Liver (tissue), 9 donors: Measurements from ENCODE around the gene ACTR3C. TPM values are rescaled to one million over a fixed set of nuclear protein-coding genes. Genes with fewer than 3 reads are reported as not detected.

ENCODE experiments used
- DNase-seq: peaks from one replicate; pipeline ENCODE4 v3.0.0-alpha.2; 2017; ENCODE audit warnings: low spot score
- H3K27ac ChIP-seq, 2 donors: one replicate each; pipeline ENCODE4 v1.7.0; 2013; ENCODE audit warnings: inconsistent platforms in 2 of 2, low read length in 2 of 2, control low read depth in 1 of 2, low read depth in 1 of 2, mild to moderate bottlenecking in 1 of 2
- H3K27me3 ChIP-seq, 4 donors: one replicate each; pipeline versions ENCODE4 v1.6.1 to v1.7.0; 2013; ENCODE audit warnings: low read length in 3 of 4, inconsistent platforms in 1 of 4, mild to moderate bottlenecking in 1 of 4, moderate library complexity in 1 of 4; ENCODE audit not compliant: control insufficient read depth in 4 of 4, insufficient read depth in 4 of 4
- H3K36me3 ChIP-seq, 4 donors: one replicate each; pipeline versions ENCODE4 v1.6.1 to v1.7.0; 2013; ENCODE audit warnings: low read length in 3 of 4, mild to moderate bottlenecking in 3 of 4, low read depth in 1 of 4, moderate library complexity in 1 of 4; ENCODE audit not compliant: control insufficient read depth in 4 of 4, insufficient read depth in 3 of 4
- H3K4me1 ChIP-seq, 4 donors: one replicate each; pipeline versions ENCODE4 v1.6.1 to v1.7.0; 2013; ENCODE audit warnings: low read length in 3 of 4, mild to moderate bottlenecking in 3 of 4, moderate library complexity in 1 of 4; ENCODE audit not compliant: control insufficient read depth in 4 of 4, insufficient read depth in 4 of 4
- H3K4me3 ChIP-seq, 3 donors: one replicate each; pipeline versions ENCODE4 v1.6.1 to v1.7.0; 2013; ENCODE audit warnings: low read length in 3 of 3, control low read depth in 1 of 3, low read depth in 1 of 3, mild to moderate bottlenecking in 1 of 3
- H3K9ac ChIP-seq, 2 donors: one replicate each; pipeline ENCODE4 v1.7.0; 2013; ENCODE audit warnings: low read length in 2 of 2, mild to moderate bottlenecking in 2 of 2, moderate library complexity in 2 of 2, control low read depth in 1 of 2, low read depth in 1 of 2
- H3K9me3 ChIP-seq, 4 donors: one replicate each; pipeline versions ENCODE4 v1.6.1 to v1.7.0; 2013; ENCODE audit warnings: low read length in 3 of 4; ENCODE audit not compliant: control insufficient read depth in 4 of 4
- FOXA1 ChIP-seq: IDR thresholded peaks from 2 replicates; pipeline ENCODE4 v1.6.1; 2016; ENCODE audit warnings: antibody characterized with exemption
- FOXA2 ChIP-seq: IDR thresholded peaks from 2 replicates; pipeline ENCODE4 v1.6.1; 2016; ENCODE audit warnings: antibody characterized with exemption
- GABPA ChIP-seq, 2 donors: IDR thresholded peaks in 1 of 2; conservative IDR thresholded peaks in 1 of 2; 2 replicates each; pipeline ENCODE4 v1.6.1; 2016; ENCODE audit warnings: antibody characterized with exemption in 2 of 2, mild to moderate bottlenecking in 1 of 2, moderate library complexity in 1 of 2
- HNF4A ChIP-seq, 2 donors: conservative IDR thresholded peaks; 2 replicates each; pipeline ENCODE4 v1.6.1; 2016; ENCODE audit warnings: antibody characterized with exemption in 2 of 2, mild to moderate bottlenecking in 2 of 2
- HNF4G ChIP-seq: IDR thresholded peaks from 2 replicates; pipeline ENCODE4 v1.6.1; 2016; ENCODE audit warnings: antibody characterized with exemption
- JUND ChIP-seq, 2 donors: IDR thresholded peaks; 2 replicates each; pipeline ENCODE4 v1.6.1; 2016; ENCODE audit warnings: antibody characterized with exemption in 2 of 2
- RAD21 ChIP-seq, 2 donors: IDR thresholded peaks; 2 replicates each; pipeline ENCODE4 v1.6.1; 2016; ENCODE audit warnings: antibody characterized with exemption in 2 of 2, mild to moderate bottlenecking in 2 of 2
- TAF1 ChIP-seq: conservative IDR thresholded peaks from 2 replicates; pipeline ENCODE4 v1.6.1; 2016; ENCODE audit warnings: antibody characterized with exemption, mild to moderate bottlenecking
- YY1 ChIP-seq: IDR thresholded peaks from 2 replicates; pipeline ENCODE4 v1.6.1; 2016; ENCODE audit warnings: antibody characterized with exemption, mild to moderate bottlenecking
- WGBS: extraction: QIAGEN DNeasy Blood & Tissue Kit; methylation state at CpG from one replicate; pipeline ENCODE4 v1.1.7; 2013; 5-methylcytosine and 5-hydroxymethylcytosine counted together
- polyA plus RNA-seq, 2 donors: library from polyadenylated mRNA; stranded (reverse) in 1 of 2; unstranded in 1 of 2; fragments of 200-250 nt in 1 of 2; fragments of >200 nt in 1 of 2; fragmentation: Nextera tagmentation in 1 of 2; extraction: Ambion mirVana in 1 of 2; gene quantifications; one replicate each; pipeline versions ENCODE4 v1.2.1 to v1.2.3, GENCODE V29; 2013 to 2015
- total RNA-seq, 2 donors: library from RNA; depleted of rRNA; stranded (reverse); fragments of >200 nt; gene quantifications; one replicate each; pipeline ENCODE4 v1.2.3, GENCODE V29; 2014
- TF ChIP-seq, protein P1 (sequence below): fragments of 150-350 bp; IDR thresholded peaks from 2 replicates; pipeline ENCODE4 v1.5.1; 2017; ENCODE audit warnings: improper control_type of control experiment, low read depth, low read length; ENCODE audit not compliant: missing input control
- TF ChIP-seq, protein P2 (sequence below): IDR thresholded peaks from 2 replicates; pipeline ENCODE4 v1.6.1; 2016; ENCODE audit warnings: antibody characterized with exemption
- TF ChIP-seq, protein P3 (sequence below): IDR thresholded peaks from 2 replicates; pipeline ENCODE4 v1.6.1; 2016; ENCODE audit warnings: antibody characterized with exemption
- TF ChIP-seq, protein P4 (sequence below): IDR thresholded peaks from 2 replicates; pipeline ENCODE4 v1.6.1; 2016; ENCODE audit warnings: antibody characterized with exemption, mild to moderate bottlenecking
- donor health status: healthy.
- donor health status: healthy.
- donor health status: healthy.
- donor health status: healthy.
- donor health status: healthy.

The ACTR3C gene
- total and polyA plus RNA-seq, 4 donors: 3.0 to 61.7 (median 28.3) TPM

DNA sequence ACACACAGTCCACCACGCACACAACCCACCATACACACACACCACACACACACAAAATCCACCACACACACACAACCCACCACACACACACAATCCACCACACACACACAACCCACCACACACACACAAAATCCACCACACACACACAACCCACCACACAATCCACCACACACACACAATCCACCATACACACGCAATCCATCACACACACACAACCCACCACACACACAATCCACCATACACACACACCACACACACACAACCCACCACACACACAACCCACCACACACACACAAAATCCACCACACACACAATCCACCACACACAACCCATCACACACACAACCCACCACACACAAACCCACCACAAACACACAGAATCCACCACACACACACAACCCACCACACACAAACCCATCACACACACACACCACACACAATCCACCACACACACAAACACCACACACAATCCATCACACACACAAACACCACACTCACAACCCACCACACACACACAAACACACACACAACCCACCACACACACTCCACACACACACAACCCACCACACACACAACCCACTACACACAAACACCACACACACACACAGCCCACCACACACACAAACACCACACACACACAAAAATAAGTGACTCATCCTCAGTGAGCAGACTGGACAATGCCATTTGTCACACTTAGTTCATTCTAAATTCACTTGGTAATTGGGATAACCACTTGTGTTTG is 36.4 kb upstream of the ACTR3C start:
- WGBS: 99% methylated on average over 2 of the region's 2 CpGs
- H3K27me3 ChIP-seq: no peaks in the 10 kb centered on the region
- no peak overlapping the region for H3K27ac ChIP-seq
- TF ChIP-seq HNF4G: no peak
- no peak for TF ChIP-seq RAD21 (IDR thresholded peaks at IDR 0.05)
- TF ChIP-seq TAF1: no peak
- no peak for TF ChIP-seq GABPA (IDR thresholded peaks at IDR 0.05 in 1 of 2, conservative IDR thresholded peaks at IDR 0.05 in 1 of 2)
- TF ChIP-seq YY1: no peak
- TF ChIP-seq, protein P1, sequence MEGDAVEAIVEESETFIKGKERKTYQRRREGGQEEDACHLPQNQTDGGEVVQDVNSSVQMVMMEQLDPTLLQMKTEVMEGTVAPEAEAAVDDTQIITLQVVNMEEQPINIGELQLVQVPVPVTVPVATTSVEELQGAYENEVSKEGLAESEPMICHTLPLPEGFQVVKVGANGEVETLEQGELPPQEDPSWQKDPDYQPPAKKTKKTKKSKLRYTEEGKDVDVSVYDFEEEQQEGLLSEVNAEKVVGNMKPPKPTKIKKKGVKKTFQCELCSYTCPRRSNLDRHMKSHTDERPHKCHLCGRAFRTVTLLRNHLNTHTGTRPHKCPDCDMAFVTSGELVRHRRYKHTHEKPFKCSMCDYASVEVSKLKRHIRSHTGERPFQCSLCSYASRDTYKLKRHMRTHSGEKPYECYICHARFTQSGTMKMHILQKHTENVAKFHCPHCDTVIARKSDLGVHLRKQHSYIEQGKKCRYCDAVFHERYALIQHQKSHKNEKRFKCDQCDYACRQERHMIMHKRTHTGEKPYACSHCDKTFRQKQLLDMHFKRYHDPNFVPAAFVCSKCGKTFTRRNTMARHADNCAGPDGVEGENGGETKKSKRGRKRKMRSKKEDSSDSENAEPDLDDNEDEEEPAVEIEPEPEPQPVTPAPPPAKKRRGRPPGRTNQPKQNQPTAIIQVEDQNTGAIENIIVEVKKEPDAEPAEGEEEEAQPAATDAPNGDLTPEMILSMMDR: no peak
- no peaks in the 10 kb centered on the region for H3K36me3 ChIP-seq
- H3K9ac ChIP-seq: no peak overlapping the region
- H3K4me3 ChIP-seq: no peak overlapping the region
- H3K4me1 ChIP-seq: peaks cover 0 to 20% (median 15%) of the 10 kb centered on the region in 4 donors
- no peak for DNase-seq
- no peaks in the 10 kb centered on the region for H3K9me3 ChIP-seq

DNA sequence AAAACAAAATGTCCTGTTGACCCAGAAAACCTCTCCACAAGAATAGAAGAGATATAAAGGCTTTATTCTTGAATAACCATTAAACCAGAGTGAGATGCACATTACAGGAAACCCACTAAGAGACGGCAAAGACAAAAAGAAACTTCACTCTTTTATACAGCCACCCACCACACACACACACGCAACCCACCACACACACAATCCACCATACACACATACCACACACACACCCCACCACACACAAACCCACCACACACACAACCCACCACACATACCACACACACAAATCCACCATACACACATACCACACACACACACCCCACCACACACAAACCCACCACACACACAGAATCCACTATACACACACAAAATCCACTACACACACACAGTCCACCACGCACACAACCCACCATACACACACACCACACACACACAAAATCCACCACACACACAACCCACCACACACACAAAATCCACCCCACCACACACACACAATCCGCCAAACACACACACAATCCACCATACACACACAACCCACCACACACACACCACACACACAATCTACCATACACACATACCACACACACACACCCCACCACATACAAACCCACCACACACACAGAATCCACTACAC is 35.8 kb upstream of the ACTR3C start:
- WGBS: 95% methylated on average over 4 of the region's 4 CpGs
- H3K4me3 ChIP-seq: no peak overlapping the region
- H3K4me1 ChIP-seq: peaks cover 0 to 26% (median 18%) of the 10 kb centered on the region in 4 donors
- DNase-seq: no peak
- no peak overlapping the region for H3K27ac ChIP-seq
- no peak overlapping the region for H3K9ac ChIP-seq
- H3K27me3 ChIP-seq: no peaks in the 10 kb centered on the region
- H3K9me3 ChIP-seq: no peaks in the 10 kb centered on the region
- no peak for TF ChIP-seq HNF4A (conservative IDR thresholded peaks at IDR 0.05)
- TF ChIP-seq, protein P2, sequence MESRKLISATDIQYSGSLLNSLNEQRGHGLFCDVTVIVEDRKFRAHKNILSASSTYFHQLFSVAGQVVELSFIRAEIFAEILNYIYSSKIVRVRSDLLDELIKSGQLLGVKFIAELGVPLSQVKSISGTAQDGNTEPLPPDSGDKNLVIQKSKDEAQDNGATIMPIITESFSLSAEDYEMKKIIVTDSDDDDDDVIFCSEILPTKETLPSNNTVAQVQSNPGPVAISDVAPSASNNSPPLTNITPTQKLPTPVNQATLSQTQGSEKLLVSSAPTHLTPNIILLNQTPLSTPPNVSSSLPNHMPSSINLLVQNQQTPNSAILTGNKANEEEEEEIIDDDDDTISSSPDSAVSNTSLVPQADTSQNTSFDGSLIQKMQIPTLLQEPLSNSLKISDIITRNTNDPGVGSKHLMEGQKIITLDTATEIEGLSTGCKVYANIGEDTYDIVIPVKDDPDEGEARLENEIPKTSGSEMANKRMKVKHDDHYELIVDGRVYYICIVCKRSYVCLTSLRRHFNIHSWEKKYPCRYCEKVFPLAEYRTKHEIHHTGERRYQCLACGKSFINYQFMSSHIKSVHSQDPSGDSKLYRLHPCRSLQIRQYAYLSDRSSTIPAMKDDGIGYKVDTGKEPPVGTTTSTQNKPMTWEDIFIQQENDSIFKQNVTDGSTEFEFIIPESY: no peak
- TF ChIP-seq FOXA2: no peak
- no peak for TF ChIP-seq JUND (IDR thresholded peaks at IDR 0.05)
- TF ChIP-seq, protein P3, sequence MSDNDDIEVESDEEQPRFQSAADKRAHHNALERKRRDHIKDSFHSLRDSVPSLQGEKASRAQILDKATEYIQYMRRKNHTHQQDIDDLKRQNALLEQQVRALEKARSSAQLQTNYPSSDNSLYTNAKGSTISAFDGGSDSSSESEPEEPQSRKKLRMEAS: no peak
- TF ChIP-seq, protein P1: no peak
- TF ChIP-seq, protein P4, sequence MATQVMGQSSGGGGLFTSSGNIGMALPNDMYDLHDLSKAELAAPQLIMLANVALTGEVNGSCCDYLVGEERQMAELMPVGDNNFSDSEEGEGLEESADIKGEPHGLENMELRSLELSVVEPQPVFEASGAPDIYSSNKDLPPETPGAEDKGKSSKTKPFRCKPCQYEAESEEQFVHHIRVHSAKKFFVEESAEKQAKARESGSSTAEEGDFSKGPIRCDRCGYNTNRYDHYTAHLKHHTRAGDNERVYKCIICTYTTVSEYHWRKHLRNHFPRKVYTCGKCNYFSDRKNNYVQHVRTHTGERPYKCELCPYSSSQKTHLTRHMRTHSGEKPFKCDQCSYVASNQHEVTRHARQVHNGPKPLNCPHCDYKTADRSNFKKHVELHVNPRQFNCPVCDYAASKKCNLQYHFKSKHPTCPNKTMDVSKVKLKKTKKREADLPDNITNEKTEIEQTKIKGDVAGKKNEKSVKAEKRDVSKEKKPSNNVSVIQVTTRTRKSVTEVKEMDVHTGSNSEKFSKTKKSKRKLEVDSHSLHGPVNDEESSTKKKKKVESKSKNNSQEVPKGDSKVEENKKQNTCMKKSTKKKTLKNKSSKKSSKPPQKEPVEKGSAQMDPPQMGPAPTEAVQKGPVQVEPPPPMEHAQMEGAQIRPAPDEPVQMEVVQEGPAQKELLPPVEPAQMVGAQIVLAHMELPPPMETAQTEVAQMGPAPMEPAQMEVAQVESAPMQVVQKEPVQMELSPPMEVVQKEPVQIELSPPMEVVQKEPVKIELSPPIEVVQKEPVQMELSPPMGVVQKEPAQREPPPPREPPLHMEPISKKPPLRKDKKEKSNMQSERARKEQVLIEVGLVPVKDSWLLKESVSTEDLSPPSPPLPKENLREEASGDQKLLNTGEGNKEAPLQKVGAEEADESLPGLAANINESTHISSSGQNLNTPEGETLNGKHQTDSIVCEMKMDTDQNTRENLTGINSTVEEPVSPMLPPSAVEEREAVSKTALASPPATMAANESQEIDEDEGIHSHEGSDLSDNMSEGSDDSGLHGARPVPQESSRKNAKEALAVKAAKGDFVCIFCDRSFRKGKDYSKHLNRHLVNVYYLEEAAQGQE: no peak
- TF ChIP-seq FOXA1: no peak
- no peaks in the 10 kb centered on the region for H3K36me3 ChIP-seq
